Measurements from ENCODE around the gene IQUB. TPM values are rescaled to one million over a fixed set of nuclear protein-coding genes. Genes with fewer than 3 reads are reported as not detected.

Gene IQUB
- total RNA-seq, 2 donors from 2014 or later, result 1.3 to 1.6 TPM

GRCh38 chr7:123499211-123499970 lies 35.0 kb downstream of the IQUB start:
- DNase-seq (peak in 1 of 4 donors; percentile 10), ATAC-seq (no peak)
- Histone ChIP-seq H3K4me1 (peaks cover 7% of the 10 kb centered on the region), H3K36me3 (replicated peaks in 1 of 2; ENCODE audit: insufficient read depth in 1 of 2, low read depth in 2 of 2) (no peaks in the 10 kb centered on the region), H3K27ac (no peak overlapping the region), H3K27me3 (no peaks in the 10 kb centered on the region), H3K9me3 (no peaks in the 10 kb centered on the region), H3K4me3 (no peak overlapping the region)
- intact Hi-C loops (cut with DNase I), result no loop called here
- TF ChIP-seq POLR2A (IDR thresholded peaks at IDR 0.05), result no peak
- TF ChIP-seq, protein P1, sequence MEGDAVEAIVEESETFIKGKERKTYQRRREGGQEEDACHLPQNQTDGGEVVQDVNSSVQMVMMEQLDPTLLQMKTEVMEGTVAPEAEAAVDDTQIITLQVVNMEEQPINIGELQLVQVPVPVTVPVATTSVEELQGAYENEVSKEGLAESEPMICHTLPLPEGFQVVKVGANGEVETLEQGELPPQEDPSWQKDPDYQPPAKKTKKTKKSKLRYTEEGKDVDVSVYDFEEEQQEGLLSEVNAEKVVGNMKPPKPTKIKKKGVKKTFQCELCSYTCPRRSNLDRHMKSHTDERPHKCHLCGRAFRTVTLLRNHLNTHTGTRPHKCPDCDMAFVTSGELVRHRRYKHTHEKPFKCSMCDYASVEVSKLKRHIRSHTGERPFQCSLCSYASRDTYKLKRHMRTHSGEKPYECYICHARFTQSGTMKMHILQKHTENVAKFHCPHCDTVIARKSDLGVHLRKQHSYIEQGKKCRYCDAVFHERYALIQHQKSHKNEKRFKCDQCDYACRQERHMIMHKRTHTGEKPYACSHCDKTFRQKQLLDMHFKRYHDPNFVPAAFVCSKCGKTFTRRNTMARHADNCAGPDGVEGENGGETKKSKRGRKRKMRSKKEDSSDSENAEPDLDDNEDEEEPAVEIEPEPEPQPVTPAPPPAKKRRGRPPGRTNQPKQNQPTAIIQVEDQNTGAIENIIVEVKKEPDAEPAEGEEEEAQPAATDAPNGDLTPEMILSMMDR (IDR thresholded peaks at IDR 0.05), result no peak
- 57 to 58% methylated on average over 8 of the region's 8 CpGs for WGBS, 2 donors

DNA sequence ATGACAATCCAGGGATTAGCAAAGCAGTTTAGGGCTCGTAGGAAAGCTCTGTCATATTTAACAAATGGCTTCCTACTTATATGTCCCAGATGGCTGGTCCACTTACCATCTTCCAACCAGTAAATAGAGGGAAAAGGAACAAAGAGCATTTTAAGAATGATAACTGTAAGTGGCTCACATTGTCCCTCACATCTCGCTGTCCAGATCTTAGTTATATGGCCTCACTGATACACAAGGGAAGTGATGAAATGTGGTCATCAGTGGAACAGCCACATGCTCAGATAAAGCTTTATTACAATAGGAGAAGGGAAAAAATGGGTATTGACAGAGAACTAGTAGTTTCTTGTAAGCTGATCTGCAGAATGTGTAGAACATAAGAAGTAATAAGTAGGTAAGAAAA lies 35.8 kb downstream of the IQUB start:
- ATAC-seq, result no peak

GRCh38 chr7:123498031-123498430 lies 36.4 kb downstream of the IQUB start:
- ATAC-seq, result no peak
- H3K9me3 ChIP-seq, result no peaks in the 10 kb centered on the region
- 76 to 100% methylated on average over 1 of the region's 1 CpG for WGBS, 2 donors
- H3K4me3 ChIP-seq, result no peak overlapping the region
- H3K36me3 ChIP-seq (replicated peaks in 1 of 2; ENCODE audit: insufficient read depth in 1 of 2, low read depth in 2 of 2), result no peaks in the 10 kb centered on the region
- TF ChIP-seq, protein P1 (IDR thresholded peaks at IDR 0.05), result no peak
- no peak for TF ChIP-seq POLR2A (IDR thresholded peaks at IDR 0.05)
- DNase-seq, result no peak
- intact Hi-C loops (cut with DNase I), result no loop called here
- H3K27ac ChIP-seq, result no peak overlapping the region
- H3K27me3 ChIP-seq, result no peaks in the 10 kb centered on the region
- peaks cover 7% of the 10 kb centered on the region for H3K4me1 ChIP-seq

More for the DNA sequence above, 35.8 kb downstream of the IQUB start:
- H3K9me3 ChIP-seq, result no peaks in the 10 kb centered on the region
- no peak overlapping the region for H3K4me3 ChIP-seq
- H3K4me1 ChIP-seq, result peaks cover 7% of the 10 kb centered on the region
- no peak overlapping the region for H3K27ac ChIP-seq
- no peak for DNase-seq
- no peaks in the 10 kb centered on the region for H3K36me3 ChIP-seq (replicated peaks in 1 of 2; ENCODE audit: insufficient read depth in 1 of 2, low read depth in 2 of 2)
- H3K27me3 ChIP-seq, result no peaks in the 10 kb centered on the region
- TF ChIP-seq, protein P1 (IDR thresholded peaks at IDR 0.05), result no peak
- intact Hi-C loops (cut with DNase I), result no loop called here
- 70 to 76% methylated on average over 2 of the region's 2 CpGs for WGBS, 2 donors

DNA sequence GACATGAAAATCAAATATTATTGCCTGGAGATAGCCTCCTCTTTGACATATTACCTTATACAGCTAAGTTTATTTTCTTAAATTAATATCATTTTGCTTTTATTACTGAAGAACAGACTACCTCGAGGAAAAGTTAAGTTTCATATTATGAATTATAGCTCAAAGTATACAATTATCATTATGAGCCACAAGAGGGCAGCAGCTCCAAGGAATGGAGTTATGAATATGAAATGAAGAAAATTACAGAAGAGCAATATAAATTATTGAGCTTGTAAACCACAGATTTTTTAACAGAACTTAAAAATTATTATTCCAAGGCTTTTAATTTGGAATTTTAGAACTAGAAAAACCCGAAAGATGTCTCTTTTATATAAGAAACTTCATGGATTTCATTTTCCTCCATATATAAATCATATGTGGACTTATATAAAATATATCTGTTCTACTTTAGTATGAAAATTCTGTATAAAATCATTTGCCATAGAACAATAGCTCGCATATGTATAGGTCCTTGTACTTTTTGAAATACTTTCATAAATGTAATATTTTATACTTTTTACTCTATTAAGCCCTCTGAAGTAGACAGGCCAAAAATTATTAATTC lies 40.1 kb downstream of the IQUB start:
- TF ChIP-seq POLR2A (IDR thresholded peaks at IDR 0.05), result no peak
- TF ChIP-seq, protein P1 (IDR thresholded peaks at IDR 0.05), result peak; percentile 37 to 73 (median 69)
- Histone ChIP-seq H3K36me3 (replicated peaks in 1 of 2; ENCODE audit: insufficient read depth in 1 of 2, low read depth in 2 of 2) (no peaks in the 10 kb centered on the region), H3K4me3 (no peak overlapping the region), H3K27me3 (no peaks in the 10 kb centered on the region), H3K4me1 (peaks cover 2% of the 10 kb centered on the region), H3K9me3 (no peaks in the 10 kb centered on the region), H3K27ac (no peak overlapping the region)
- intact Hi-C loops (cut with DNase I), result no loop called here
- DNase-seq, result peak; percentile 26 to 54 (median 31)
- whole genome bisulfite sequencing, 2 donors, result 2 to 5% methylated on average over 3 of the region's 3 CpGs
- ATAC-seq, result peak; percentile 38

Data from body of pancreas (tissue), 4 donors.